GM12801 (cell line): ENCODE measurements around the gene VAMP1.

Source experiments
- TF ChIP-seq, protein P1 (sequence below): IDR thresholded peaks from one replicate; pipeline ENCODE4 v1.5.1; 2011; ENCODE audit warnings: control low read depth; ENCODE audit not compliant: insufficient read length; ENCODE audit errors: extremely low read depth

VAMP1 gene

DNA sequence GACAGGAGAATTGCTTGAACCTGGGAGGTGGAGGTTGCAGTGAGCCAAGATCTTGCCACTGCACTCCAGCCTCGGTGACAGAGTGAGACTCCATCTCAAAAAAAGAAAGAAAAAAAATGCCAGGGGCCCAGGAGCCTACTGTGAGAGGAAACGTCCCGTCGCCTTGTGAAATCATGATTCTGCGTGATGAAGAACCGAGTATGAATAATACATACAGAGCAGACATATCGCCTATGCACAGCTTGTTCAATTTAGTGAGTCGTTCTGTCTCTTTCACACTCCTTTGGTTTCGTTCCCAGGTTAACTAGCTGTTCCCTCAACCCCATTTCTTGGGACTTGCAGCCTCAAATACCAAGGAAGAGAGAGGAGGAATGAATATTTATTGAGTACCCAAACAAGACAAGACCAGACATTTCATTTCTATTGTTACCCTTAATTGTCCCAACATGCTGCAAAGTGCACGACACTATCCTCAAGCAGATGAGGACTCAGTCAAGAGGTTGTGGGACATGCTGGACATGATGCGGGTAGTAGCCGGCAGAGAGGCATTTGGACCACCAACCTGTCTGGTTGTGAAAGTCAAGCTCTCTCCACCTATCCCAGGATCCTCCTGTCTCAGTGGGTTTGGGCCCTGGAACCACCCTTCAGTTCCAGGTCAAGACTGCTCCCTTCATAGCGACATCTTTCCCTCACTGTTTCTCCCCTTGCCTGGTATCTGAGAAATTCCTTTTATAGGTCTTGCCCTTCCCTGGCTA is 34.3 kb downstream of the VAMP1 start:
- TF ChIP-seq, protein P1, sequence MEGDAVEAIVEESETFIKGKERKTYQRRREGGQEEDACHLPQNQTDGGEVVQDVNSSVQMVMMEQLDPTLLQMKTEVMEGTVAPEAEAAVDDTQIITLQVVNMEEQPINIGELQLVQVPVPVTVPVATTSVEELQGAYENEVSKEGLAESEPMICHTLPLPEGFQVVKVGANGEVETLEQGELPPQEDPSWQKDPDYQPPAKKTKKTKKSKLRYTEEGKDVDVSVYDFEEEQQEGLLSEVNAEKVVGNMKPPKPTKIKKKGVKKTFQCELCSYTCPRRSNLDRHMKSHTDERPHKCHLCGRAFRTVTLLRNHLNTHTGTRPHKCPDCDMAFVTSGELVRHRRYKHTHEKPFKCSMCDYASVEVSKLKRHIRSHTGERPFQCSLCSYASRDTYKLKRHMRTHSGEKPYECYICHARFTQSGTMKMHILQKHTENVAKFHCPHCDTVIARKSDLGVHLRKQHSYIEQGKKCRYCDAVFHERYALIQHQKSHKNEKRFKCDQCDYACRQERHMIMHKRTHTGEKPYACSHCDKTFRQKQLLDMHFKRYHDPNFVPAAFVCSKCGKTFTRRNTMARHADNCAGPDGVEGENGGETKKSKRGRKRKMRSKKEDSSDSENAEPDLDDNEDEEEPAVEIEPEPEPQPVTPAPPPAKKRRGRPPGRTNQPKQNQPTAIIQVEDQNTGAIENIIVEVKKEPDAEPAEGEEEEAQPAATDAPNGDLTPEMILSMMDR: no peak

DNA sequence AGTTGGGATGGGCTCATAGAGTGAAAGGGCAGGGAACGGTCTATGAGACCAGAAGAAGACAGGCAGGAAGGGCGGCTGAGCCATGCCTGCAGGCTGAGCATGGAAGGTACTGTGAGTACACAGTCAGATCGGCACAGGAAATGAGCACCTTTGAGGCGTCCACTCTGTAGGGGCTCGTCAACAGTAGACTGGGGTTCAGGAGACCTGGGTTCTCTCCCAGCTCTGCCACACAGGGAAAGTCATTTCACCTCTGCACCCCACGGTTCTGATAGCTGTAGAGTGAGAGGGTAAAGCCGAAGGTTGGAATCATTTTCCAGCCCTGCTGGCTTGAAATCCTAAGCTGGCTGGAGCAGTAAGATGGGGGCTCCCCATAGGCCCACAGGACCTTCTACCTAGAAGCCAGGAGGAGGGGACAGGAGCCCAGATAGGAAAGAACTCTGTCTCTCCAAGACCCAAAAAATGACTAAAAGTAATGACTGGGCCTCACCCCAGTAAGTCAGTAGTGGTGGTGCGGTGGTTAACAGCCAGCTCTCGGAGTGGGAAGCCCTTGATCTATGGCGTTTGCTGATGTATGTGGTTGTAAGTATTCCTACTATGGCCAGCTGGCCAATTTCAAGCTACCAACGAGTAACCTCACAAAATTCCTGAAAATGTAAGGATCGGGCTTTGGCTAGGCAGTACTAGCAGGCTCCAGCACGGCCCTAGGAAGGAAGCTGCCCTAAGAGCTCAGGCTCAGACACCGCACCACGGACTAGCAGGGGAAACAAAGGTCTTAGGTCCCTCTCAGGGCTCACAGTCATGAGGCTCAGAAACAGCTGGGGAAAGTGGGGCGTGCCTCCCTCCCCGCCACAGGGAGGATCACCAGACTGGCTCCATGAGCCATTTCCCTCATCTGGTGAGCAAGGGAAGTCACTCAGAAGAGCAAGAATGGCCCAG is 36.0 kb downstream of the VAMP1 start:
- TF ChIP-seq, protein P1: no peak

DNA sequence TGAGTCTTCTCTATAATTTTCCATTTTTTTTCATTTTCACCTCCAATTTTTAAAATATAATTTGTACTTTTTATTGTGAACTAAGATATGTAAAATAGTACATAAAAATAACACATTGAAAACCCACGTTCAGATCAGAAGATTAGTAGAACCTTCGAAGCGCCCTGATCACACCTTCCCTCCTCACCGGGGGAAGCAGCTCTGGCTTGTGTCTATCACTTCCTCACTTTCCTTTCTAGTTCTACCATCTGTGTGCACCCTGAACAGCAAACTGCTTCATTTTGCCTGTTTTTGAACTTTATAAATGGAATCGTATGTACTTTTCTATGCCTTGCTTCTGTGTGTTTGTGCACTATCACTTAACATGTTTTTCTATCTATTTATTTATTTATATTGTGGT is 37.5 kb downstream of the VAMP1 start:
- TF ChIP-seq, protein P1: no peak

DNA sequence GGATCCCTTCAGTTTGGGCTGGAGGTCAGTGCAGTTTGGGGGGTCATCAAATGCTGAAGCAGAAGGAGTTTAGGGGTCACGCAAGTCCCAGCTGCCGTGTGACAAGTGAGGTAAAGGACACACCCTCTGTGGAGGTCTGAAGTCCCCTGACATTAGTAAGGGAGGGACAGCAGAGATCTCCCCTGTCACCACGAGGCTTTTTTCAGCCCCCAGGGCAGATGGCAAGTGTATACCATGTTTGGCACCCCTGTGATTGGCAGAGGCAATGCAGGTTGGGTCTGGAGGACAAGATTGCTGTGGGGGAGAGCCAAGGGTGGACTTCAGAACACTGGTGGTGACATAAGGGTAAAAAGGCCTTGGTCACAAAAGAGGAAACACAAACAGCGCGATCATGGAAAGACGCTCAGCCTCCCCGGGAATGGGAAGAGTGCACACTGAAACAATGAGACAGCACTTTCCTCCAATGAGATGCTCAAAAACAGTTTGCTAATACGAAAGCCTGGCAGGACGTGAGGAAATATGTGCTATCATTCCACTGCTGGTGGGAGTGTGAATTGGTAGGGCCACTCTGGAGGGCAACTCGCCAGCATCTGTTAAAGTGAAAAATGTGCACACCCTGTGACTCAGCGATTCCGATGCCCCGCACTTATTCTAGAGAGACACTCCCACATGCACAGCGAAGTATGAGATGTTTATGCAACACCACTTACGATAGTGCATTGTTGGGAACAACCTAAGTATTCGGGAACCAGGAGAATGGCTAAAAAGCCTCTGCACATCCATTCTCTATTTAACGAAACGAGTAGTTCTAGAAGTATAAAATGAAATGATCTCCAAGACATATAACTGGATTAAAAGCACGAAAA is 40.1 kb downstream of the VAMP1 start:
- TF ChIP-seq, protein P1: no peak

DNA sequence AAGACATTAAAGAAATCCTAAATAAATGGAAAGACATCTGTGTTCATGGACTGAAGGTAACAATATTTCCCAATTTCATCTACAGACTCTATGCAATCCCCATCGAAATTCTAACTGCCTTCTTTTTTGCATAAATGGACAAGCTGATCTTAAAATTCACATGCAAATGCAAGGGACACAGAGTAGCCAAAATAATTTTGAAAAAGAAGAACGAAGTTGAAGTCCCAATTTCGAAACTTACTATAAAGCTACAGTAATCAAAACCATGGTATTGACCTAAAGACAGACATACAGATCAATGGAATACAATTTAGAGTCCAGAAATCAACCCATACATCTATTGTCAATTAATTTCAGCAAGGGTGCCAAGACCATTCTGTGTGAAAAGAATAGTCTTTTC is 42.2 kb downstream of the VAMP1 start:
- TF ChIP-seq, protein P1: no peak

DNA sequence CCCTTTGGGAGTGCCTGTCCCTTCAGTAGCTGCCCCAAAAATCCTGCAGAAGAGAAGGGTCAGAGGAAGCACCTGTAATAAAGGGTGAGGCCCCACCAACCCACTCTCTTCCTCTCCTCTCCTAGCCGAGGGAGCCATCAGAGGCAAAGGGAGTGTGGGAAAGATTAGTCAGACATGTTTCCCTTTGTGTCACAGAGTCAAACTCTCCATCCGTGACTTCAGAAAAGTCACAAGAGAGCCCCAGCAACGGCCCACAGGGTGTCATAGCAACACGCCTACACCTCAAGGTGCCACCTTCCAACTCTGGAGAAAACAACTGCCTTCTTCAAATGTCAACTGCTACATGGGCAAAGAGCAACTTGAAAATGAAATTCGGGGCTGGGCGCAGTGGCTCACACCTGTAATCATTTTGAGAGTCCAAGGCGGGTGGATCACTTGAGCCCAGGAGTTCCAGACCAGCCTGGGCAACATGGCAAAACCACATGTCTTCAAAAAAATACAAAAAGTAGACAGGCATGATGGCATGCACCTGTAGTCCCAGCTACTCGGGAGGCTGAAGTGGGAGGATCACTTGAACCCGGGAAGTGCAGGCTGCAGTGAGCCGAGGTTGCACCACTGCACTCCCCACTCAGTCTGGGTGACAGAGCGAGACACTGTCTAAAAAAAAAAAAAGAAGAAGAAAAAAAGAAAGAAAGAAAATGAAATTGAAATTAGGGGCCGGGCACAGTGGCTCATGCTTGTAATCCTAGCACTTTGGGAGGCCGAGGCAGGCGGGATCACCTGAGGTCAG is 43.4 kb downstream of the VAMP1 start:
- TF ChIP-seq, protein P1: no peak
